CD4-positive, CD25-positive, alpha-beta regulatory T cell (primary cell): ENCODE data around the gene FOXP1. TPM values are rescaled to one million over a fixed set of nuclear protein-coding genes. Genes with fewer than 3 reads are reported as not detected.

Source experiments
- ATAC-seq, 2 donors: fragments of 150-1000 bp; cut with Tn5 transposase; one replicate each; pipeline ENCODE4 v1.10.0; 2021; ENCODE audit warnings: low read depth in 2 of 2, moderate number of reproducible peaks in 2 of 2, moderate library complexity in 1 of 2
- DNase-seq, 3 donors: peaks; one replicate each; pipeline versions ENCODE4 v3.0.0 to v3.0.0-alpha.2; 2012 to 2022; ENCODE audit warnings: mixed read lengths in 1 of 3
- H3K27ac ChIP-seq: one replicate; pipeline ENCODE4 v1.7.0; 2013; ENCODE audit warnings: mild to moderate bottlenecking, low read length; ENCODE audit not compliant: insufficient read depth, poor library complexity, severe bottlenecking
- H3K27me3 ChIP-seq: one replicate; pipeline ENCODE4 v1.7.0; 2013; ENCODE audit warnings: low read length; ENCODE audit not compliant: control insufficient read depth, insufficient read depth
- H3K36me3 ChIP-seq: one replicate; pipeline ENCODE4 v1.7.0; 2013; ENCODE audit warnings: mild to moderate bottlenecking, low read length, moderate library complexity; ENCODE audit not compliant: control insufficient read depth, insufficient read depth
- H3K4me1 ChIP-seq: 2 replicates; pipeline ENCODE4 v1.7.0; 2013; ENCODE audit warnings: mild to moderate bottlenecking, low read length; ENCODE audit not compliant: insufficient read depth, control insufficient read depth, poor library complexity, severe bottlenecking
- H3K4me3 ChIP-seq: one replicate; pipeline ENCODE4 v1.7.0; 2013; ENCODE audit warnings: low read depth, mild to moderate bottlenecking, low read length, moderate library complexity
- H3K9me3 ChIP-seq, 2 experiments: 1 replicate in 1 of 2; 2 replicates in 1 of 2; pipeline ENCODE4 v1.7.0; 2013; ENCODE audit warnings: low read length in 2 of 2, mild to moderate bottlenecking in 1 of 2, moderate library complexity in 1 of 2; ENCODE audit not compliant: control insufficient read depth in 2 of 2
- H3K27ac Mint-ChIP-seq, 3 donors: one replicate each; pipeline ENCODE4 v1.8.0; 2020 to 2022; ENCODE audit warnings: mild to moderate bottlenecking in 3 of 3, mixed read lengths in 3 of 3, moderate library complexity in 2 of 3
- H3K27me3 Mint-ChIP-seq: one replicate; pipeline ENCODE4 v1.8.0; 2022; ENCODE audit warnings: mild to moderate bottlenecking, mixed read lengths
- H3K36me3 Mint-ChIP-seq: one replicate; pipeline ENCODE4 v1.8.0; 2020; ENCODE audit warnings: mixed read lengths
- H3K4me1 Mint-ChIP-seq, 4 donors: one replicate each; pipeline ENCODE4 v1.8.0; 2020 to 2022; ENCODE audit warnings: mixed read lengths in 4 of 4, mild to moderate bottlenecking in 1 of 4
- H3K4me3 Mint-ChIP-seq, 4 donors: one replicate each; pipeline ENCODE4 v1.8.0; 2020 to 2022; ENCODE audit warnings: mild to moderate bottlenecking in 4 of 4, mixed read lengths in 4 of 4, moderate library complexity in 3 of 4
- H3K9me3 Mint-ChIP-seq, 7 donors: one replicate each; pipeline ENCODE4 v1.8.0; 2020 to 2022; ENCODE audit warnings: mixed read lengths in 7 of 7, mild to moderate bottlenecking in 3 of 7, moderate library complexity in 2 of 7
- polyA plus RNA-seq, 4 donors: library from polyadenylated mRNA; unstranded; fragments of 300-500 nt; fragmentation: Illumina TruSeq; gene quantifications; one replicate each; pipeline ENCODE4 v1.2.3, GENCODE V29; 2021
- total RNA-seq: library from RNA; stranded (reverse); gene quantifications from one replicate; pipeline ENCODE4 v1.2.3, GENCODE V29; 2022

Gene FOXP1
- total and polyA plus RNA-seq, 5 donors from 2014 or later, result 301 to 599 (median 346) TPM

DNA sequence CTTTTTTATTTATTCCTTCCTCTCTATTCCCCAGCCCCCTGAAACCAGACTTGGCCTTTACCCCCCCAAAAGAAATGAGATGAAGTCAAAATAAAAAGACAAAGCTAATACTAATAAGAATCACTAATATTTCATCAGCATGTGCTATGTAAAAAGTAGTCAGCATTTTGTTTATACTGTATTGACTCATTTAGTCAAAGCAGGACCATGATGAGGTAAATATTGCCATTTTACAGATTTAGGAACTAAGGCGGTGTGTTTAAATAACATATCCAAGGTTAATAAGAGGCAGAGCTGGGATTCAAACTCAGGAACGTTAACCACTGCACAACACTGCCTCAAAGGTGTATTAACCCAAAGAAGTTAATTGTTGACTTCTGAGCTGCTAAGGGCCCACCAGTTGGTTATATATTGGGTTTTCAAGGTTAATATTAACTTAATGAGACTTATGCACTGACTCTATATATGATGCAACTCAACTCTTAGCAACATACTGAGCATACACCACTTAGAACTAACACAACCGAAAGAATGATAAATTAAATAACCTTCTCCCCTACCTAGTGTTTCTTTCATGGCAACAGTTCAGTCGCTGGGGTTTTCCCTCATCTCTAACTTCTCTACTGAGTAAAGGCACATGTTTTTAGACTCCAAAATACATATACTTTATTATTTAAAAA lies 34.7 kb downstream of the FOXP1 start:
- H3K4me1 Mint-ChIP-seq, result peaks cover 0 to 4% (median 0%) of the 10 kb centered on the region in 4 donors
- no peak for ATAC-seq
- H3K9me3 Mint-ChIP-seq, result peaks cover 0 to 2% (median 0%) of the 10 kb centered on the region in 7 donors
- H3K27ac ChIP-seq, result no peak overlapping the region
- no peaks in the 10 kb centered on the region for H3K27me3 Mint-ChIP-seq
- no peaks in the 10 kb centered on the region for H3K9me3 ChIP-seq
- H3K4me1 ChIP-seq, result no peaks in the 10 kb centered on the region
- DNase-seq, result no peak
- no peak overlapping the region for H3K4me3 ChIP-seq
- H3K27me3 ChIP-seq, result no peaks in the 10 kb centered on the region
- no peaks in the 10 kb centered on the region for H3K36me3 ChIP-seq
- H3K4me3 Mint-ChIP-seq, result no peak overlapping the region
- H3K27ac Mint-ChIP-seq, result no peak overlapping the region
- peaks cover 9% of the 10 kb centered on the region for H3K36me3 Mint-ChIP-seq

DNA sequence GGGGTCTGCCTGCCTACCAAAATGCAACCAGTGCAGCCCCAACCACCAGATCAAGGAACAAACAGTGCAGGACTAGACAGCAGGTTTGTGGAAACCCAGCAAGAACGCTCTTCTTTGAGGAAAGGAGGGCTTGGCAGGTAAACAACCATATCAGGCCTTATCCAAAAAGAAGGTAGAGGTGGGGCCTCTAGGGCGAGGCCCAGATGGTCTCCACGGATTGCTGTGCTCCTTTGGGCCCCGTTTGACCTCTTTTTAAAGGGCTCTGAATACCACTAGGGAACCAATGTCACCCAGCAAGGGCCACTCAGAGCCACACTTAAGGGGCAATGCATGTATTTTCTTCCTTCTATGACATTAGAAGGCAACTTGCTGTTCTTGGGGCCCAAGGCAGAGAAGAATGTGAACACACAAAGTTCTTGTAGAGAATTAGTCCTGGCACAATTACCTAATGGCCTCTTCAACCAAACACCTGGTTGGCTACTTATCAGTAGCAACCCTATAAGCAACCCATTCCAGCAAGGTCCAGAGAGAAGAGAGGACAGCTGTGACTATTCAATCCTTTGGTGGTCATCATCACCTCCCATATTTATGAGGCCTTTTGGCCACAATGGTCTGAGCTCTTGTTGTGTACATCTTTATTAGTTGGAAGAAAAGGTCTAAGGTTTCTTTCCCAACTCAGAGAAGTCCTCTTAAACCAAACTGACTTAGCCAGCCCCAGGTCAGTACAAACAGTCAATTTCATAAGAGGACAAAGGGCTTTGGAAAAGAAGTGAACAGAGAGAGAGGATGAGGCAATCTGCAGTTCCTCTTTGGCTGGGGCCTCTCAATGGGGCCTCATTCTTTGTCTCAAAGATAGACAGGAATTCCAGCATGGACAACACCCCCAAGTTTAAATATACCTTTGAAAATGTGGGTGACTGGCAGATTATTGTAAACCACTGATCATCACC lies 36.0 kb downstream of the FOXP1 start:
- Mint-ChIP-seq H3K27me3 (no peaks in the 10 kb centered on the region), H3K4me3 (no peak overlapping the region), H3K9me3 (peaks cover 0 to 2% (median 0%) of the 10 kb centered on the region in 7 donors), H3K27ac (no peak overlapping the region), H3K36me3 (peaks cover 9% of the 10 kb centered on the region), H3K4me1 (peaks cover 0 to 4% (median under 1%) of the 10 kb centered on the region in 4 donors)
- ATAC-seq, result no peak
- no peak overlapping the region for H3K27ac ChIP-seq
- H3K36me3 ChIP-seq, result no peaks in the 10 kb centered on the region
- no peak for DNase-seq
- H3K4me1 ChIP-seq, result no peaks in the 10 kb centered on the region
- H3K27me3 ChIP-seq, result no peaks in the 10 kb centered on the region
- H3K9me3 ChIP-seq, result no peaks in the 10 kb centered on the region
- no peak overlapping the region for H3K4me3 ChIP-seq

DNA sequence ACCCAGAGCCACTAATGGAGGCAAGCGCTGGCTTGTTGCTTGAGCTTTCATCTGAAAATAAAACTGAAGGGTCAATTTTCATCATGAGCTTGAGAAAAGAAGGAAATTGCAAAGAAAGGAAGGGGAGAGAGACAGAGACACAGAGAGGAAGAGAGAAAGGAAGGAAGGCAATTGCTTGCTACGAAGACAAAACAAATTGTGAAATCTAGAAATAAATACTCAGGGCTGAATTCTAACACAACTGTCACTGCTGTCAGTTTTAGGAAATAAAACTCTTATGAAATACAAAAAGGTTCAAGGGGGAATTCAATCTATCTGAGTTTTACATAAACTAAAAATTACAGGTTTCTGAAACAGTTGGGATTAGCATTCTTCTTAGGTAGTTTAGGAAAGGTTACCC lies 36.7 kb downstream of the FOXP1 start:
- Mint-ChIP-seq H3K4me1 (peaks cover 0 to 6% (median 3%) of the 10 kb centered on the region in 4 donors), H3K27ac (no peak overlapping the region), H3K9me3 (peaks cover 0 to 2% (median 0%) of the 10 kb centered on the region in 7 donors), H3K27me3 (no peaks in the 10 kb centered on the region), H3K36me3 (peaks cover 7% of the 10 kb centered on the region), H3K4me3 (no peak overlapping the region)
- no peaks in the 10 kb centered on the region for H3K4me1 ChIP-seq
- ATAC-seq (no peak), DNase-seq (no peak)
- no peaks in the 10 kb centered on the region for H3K27me3 ChIP-seq
- H3K9me3 ChIP-seq, result no peaks in the 10 kb centered on the region
- no peaks in the 10 kb centered on the region for H3K36me3 ChIP-seq
- no peak overlapping the region for H3K27ac ChIP-seq
- H3K4me3 ChIP-seq, result no peak overlapping the region

DNA sequence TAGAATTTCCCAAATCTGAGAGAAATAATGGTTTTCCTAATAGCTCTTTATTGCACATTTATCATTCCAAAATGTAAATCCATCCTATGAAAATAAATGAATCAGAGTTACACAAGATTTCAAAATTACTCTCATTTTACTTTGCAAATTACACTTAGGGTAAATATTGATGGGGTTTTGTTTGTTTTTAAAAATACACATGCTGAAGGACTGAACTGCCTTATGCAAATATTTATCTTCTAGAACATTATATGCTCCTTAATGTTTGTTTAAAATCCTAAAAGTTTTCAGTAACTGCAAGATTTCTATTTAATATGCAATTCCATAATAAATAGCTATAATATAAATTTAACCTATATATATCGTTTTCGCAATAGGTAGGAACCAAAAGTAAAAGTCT lies 38.2 kb downstream of the FOXP1 start:
- Mint-ChIP-seq H3K27ac (no peak overlapping the region), H3K27me3 (no peaks in the 10 kb centered on the region), H3K4me3 (no peak overlapping the region), H3K9me3 (peaks cover 0 to 2% (median 0%) of the 10 kb centered on the region in 7 donors), H3K4me1 (peaks cover 0 to 6% (median 5%) of the 10 kb centered on the region in 4 donors), H3K36me3 (peaks cover 5% of the 10 kb centered on the region)
- H3K4me3 ChIP-seq, result no peak overlapping the region
- DNase-seq (no peak), ATAC-seq (no peak)
- no peaks in the 10 kb centered on the region for H3K27me3 ChIP-seq
- no peaks in the 10 kb centered on the region for H3K36me3 ChIP-seq
- H3K4me1 ChIP-seq, result no peaks in the 10 kb centered on the region
- H3K27ac ChIP-seq, result no peak overlapping the region
- H3K9me3 ChIP-seq, result no peaks in the 10 kb centered on the region

DNA sequence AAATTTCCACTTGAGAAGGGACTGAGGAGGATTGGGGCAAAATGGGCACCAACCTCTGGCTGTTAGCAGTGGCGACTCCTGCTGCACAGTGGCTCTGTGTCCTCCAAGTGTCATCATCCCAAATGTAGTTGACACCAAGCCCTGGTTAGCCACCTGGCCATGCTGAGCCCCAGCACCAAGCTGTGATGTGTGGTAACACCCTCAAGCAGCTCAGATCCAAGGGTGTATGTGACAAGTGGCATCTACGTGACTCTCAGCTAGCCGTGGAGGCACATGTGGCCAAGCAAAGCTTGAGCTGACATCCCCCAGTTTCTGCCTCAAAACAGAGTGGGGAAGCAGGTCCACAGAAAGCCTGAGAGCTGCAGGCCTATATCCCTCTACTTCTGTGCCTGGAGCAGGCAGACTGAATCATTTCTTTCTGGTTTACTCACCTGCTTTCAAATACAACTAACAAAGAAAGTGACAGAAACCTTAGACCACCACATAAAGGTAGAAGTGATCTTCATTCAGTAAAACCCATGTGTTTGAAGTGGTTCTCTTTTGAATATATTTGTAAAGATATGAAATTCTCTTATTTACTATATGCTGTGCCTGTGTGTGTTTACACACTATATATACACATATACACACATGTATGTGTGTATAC lies 40.0 kb downstream of the FOXP1 start:
- Histone ChIP-seq H3K27me3 (no peaks in the 10 kb centered on the region), H3K9me3 (no peaks in the 10 kb centered on the region), H3K4me3 (no peak overlapping the region), H3K27ac (no peak overlapping the region), H3K4me1 (no peaks in the 10 kb centered on the region), H3K36me3 (no peaks in the 10 kb centered on the region)
- H3K4me1 Mint-ChIP-seq, result peaks cover 0 to 7% (median 6%) of the 10 kb centered on the region in 4 donors
- DNase-seq (no peak), ATAC-seq (no peak)
- H3K27ac Mint-ChIP-seq, result no peak overlapping the region
- peaks cover 0 to 2% (median 0%) of the 10 kb centered on the region in 7 donors for H3K9me3 Mint-ChIP-seq
- no peaks in the 10 kb centered on the region for H3K27me3 Mint-ChIP-seq
- H3K4me3 Mint-ChIP-seq, result no peak overlapping the region
- H3K36me3 Mint-ChIP-seq, result peaks cover 5% of the 10 kb centered on the region

DNA sequence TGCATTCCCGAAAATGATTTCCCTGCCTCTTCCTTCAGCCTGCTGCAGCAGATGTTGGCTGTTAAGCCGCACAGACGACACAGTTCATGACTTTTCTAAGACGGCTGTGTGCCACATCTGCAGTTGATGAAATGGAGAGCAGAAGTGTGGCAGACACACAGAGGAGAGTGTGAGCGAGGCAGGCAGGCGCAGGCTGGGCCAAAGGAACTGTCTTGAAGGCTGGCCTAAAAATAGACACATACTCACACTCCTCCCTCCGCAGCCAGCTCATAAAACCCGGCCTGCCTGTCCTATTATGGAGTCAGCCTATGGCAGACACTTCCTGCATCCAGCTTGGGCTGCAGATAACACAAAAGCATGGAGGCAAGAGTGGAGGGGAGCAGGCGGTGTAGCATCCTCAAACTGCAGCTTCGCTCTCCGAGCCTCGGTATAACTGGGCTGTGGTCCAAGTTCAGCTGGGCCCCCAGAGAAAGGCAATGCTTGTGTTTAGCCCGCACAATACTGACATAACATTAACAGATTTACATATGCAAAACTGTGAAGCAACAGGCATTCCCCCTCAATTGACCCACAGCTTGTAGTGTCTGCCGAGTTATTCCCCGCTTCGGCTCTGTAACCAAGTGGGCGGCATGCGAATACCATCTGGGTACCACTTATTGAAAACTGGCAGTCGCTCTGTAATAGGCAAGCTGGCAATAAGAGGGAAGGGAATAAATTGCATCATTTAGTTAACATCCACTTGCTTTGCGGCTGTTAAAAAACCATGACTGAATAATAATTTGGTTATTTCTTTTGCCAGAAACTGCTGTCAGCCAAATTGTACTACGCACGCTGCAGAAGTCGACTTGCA lies 40.8 kb downstream of the FOXP1 start:
- H3K4me1 ChIP-seq, result no peaks in the 10 kb centered on the region
- ATAC-seq, result peak in 1 of 2 donors; percentile 37
- H3K27ac Mint-ChIP-seq, result no peak overlapping the region
- peak overlapping the region in 1 of 4 donors; percentile 35 for H3K4me3 Mint-ChIP-seq
- H3K27me3 ChIP-seq, result no peaks in the 10 kb centered on the region
- peaks cover 5% of the 10 kb centered on the region for H3K36me3 Mint-ChIP-seq
- H3K9me3 Mint-ChIP-seq, result peaks cover 0 to 2% (median 0%) of the 10 kb centered on the region in 7 donors
- H3K36me3 ChIP-seq, result no peaks in the 10 kb centered on the region
- H3K27me3 Mint-ChIP-seq, result no peaks in the 10 kb centered on the region
- H3K9me3 ChIP-seq, result no peaks in the 10 kb centered on the region
- H3K4me1 Mint-ChIP-seq, result peaks cover 0 to 6% (median 6%) of the 10 kb centered on the region in 4 donors
- H3K27ac ChIP-seq, result no peak overlapping the region
- DNase-seq, result no peak
- no peak overlapping the region for H3K4me3 ChIP-seq

DNA sequence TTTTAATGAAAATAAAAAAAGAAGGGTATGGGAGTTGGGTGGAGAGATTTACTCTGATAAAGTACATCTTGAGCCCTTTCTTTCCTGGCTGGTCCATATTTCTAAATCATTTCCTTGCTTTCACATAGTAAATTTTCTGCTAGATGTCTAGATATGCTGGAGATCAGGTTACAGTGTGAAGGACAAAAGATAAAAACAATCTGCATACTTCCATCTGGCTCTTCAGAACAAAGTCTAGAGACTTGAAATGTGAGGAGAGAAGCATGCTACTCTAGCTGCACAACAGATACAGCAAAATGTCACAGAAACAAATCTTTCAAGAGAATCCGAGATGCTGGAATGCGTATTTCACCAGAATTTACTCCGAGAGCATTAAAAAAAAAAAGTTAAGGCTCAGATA lies 42.2 kb downstream of the FOXP1 start:
- Histone ChIP-seq H3K9me3 (no peaks in the 10 kb centered on the region), H3K4me1 (no peaks in the 10 kb centered on the region), H3K27ac (no peak overlapping the region), H3K27me3 (no peaks in the 10 kb centered on the region), H3K36me3 (no peaks in the 10 kb centered on the region), H3K4me3 (no peak overlapping the region)
- H3K4me1 Mint-ChIP-seq, result peaks cover 0 to 6% (median 5%) of the 10 kb centered on the region in 4 donors
- ATAC-seq (no peak), DNase-seq (no peak)
- no peaks in the 10 kb centered on the region for H3K36me3 Mint-ChIP-seq
- no peak overlapping the region for H3K4me3 Mint-ChIP-seq
- H3K27ac Mint-ChIP-seq, result no peak overlapping the region
- no peaks in the 10 kb centered on the region for H3K27me3 Mint-ChIP-seq
- no peaks in the 10 kb centered on the region for H3K9me3 Mint-ChIP-seq
